K562 (cell line): Measurements from ENCODE around the gene SIMC1. TPM values are rescaled to one million over a fixed set of nuclear protein-coding genes. Genes with fewer than 3 reads are reported as not detected.
A peak's percentile ranks its signal among the peaks of the same experiment; 100 is the strongest.

Experiments used
- BRCA1 ChIP-seq, 2 experiments: fragments of 450-650 bp in 1 of 2; sonication (generic) in 1 of 2; formaldehyde crosslinking in 1 of 2; IDR thresholded peaks; 2 replicates each; pipeline versions ENCODE4 v1.5.0 to v1.6.1; 2017 to 2020; ENCODE audit warnings: mild to moderate bottlenecking in 1 of 2, missing genetic modification reagents in 1 of 2
- CBX5 ChIP-seq: IDR thresholded peaks from 2 replicates; pipeline ENCODE4 v1.6.1; 2014; ENCODE audit warnings: low read depth, borderline replicate concordance
- CBX8 ChIP-seq: fragments of 200-600 bp; sonication (generic); IDR thresholded peaks from 2 replicates; pipeline ENCODE4 v1.6.1; 2012; ENCODE audit warnings: borderline replicate concordance, mixed run types, low read depth, mild to moderate bottlenecking, moderate library complexity, mixed read lengths, low read length, control low read depth, inconsistent platforms; ENCODE audit not compliant: poor library complexity, severe bottlenecking; ENCODE audit errors: extremely low read depth
- CLOCK ChIP-seq: fragments of 250-450 bp; sonication (Bioruptor Pico); IDR thresholded peaks from 2 replicates; pipeline ENCODE4 v1.4.0; 2020; ENCODE audit warnings: mild to moderate bottlenecking, moderate library complexity, borderline replicate concordance
- EP300 ChIP-seq: IDR thresholded peaks from 2 replicates; pipeline ENCODE4 v1.6.1; 2012; ENCODE audit warnings: low read length, improper control_type of control experiment
- HDAC2 ChIP-seq: fragments of 450-650 bp; IDR thresholded peaks from 2 replicates; pipeline ENCODE4 v1.6.1; 2016; ENCODE audit warnings: mild to moderate bottlenecking
- MCM7 ChIP-seq, 2 experiments: fragments of 450-650 bp; IDR thresholded peaks; 2 replicates each; pipeline ENCODE4 v1.6.1; 2016 to 2018
- RFX1 ChIP-seq: fragments of 450-650 bp; IDR thresholded peaks from 2 replicates; pipeline ENCODE4 v1.6.1; 2016; ENCODE audit warnings: mild to moderate bottlenecking, moderate library complexity
- SMAD3 ChIP-seq: fragments of 450-650 bp; formaldehyde crosslinking; conservative IDR thresholded peaks from 2 replicates; pipeline ENCODE4 v1.4.0; 2020; ENCODE audit warnings: mild to moderate bottlenecking
- STAT5B ChIP-seq: fragments of 250-450 bp; sonication (Bioruptor Pico); IDR thresholded peaks from 2 replicates; pipeline ENCODE4 v1.8.0; 2021; ENCODE audit warnings: mild to moderate bottlenecking, inconsistent platforms
- U2AF2 ChIP-seq: fragments of 200-400 bp; formaldehyde crosslinking; optimal IDR thresholded peaks from 2 replicates; pipeline ENCODE3; 2017; ENCODE audit warnings: low read depth, mild to moderate bottlenecking, low read length
- WHSC1 ChIP-seq: IDR thresholded peaks from one replicate; pipeline ENCODE4 v1.6.1; 2012; ENCODE audit warnings: low read length, control low read depth, inconsistent platforms
- ZNF24 ChIP-seq: fragments of 450-650 bp; IDR thresholded peaks from 2 replicates; pipeline ENCODE4 v1.6.1; 2016
- ZNF280A ChIP-seq: fragments of 450-650 bp; IDR thresholded peaks from 2 replicates; pipeline ENCODE4 v1.6.1; 2018; ENCODE audit warnings: mild to moderate bottlenecking, low read depth; ENCODE audit not compliant: partially characterized antibody
- ZNF75A ChIP-seq: fragments of 450-650 bp; formaldehyde crosslinking; IDR thresholded peaks from 2 replicates; pipeline ENCODE4 v1.4.0; 2020; ENCODE audit warnings: mild to moderate bottlenecking
- ZNF766 ChIP-seq: fragments of 200-800 bp; sonication (Bioruptor generic); conservative IDR thresholded peaks from 2 replicates; pipeline ENCODE4 v1.6.1; 2016; ENCODE audit warnings: missing genetic modification characterization, missing compliant biosample characterization
- polyA plus RNA-seq, 8 experiments: library from polyadenylated mRNA; depleted of rRNA in 4 of 8; stranded (reverse) in 5 of 8; unstranded in 3 of 8; fragments of >200 nt; fragmentation: Nextera tagmentation in 2 of 8; fragmentation: Illumina TruSeq in 1 of 8; extraction: Ambion mirVana in 2 of 8; extraction: Trizol in 1 of 8; gene quantifications; 2 replicates each; pipeline versions ENCODE4 v1.2.1 to v1.2.3, GENCODE V29; 2011 to 2014; ENCODE audit warnings: inconsistent platforms in 1 of 8, missing spikeins in 1 of 8
- total RNA-seq, 7 experiments: library from RNA; depleted of rRNA in 6 of 7; stranded (reverse); fragments of >200 nt in 6 of 7; fragmentation: Illumina TruSeq in 2 of 7; extraction: Trizol in 2 of 7; gene quantifications; 2 replicates each; pipeline versions ENCODE4 v1.2.1 to v1.2.3, GENCODE V29; 2011 to 2021; ENCODE audit warnings: low replicate concordance in 1 of 7
- TF ChIP-seq, protein P1 (sequence below), 2 experiments: IDR thresholded peaks; 2 replicates each; pipeline ENCODE4 v1.6.1; 2011; ENCODE audit warnings: borderline replicate concordance in 1 of 2, control low read depth in 1 of 2, low read depth in 1 of 2, low read length in 1 of 2, mild to moderate bottlenecking in 1 of 2, mixed read lengths in 1 of 2, moderate library complexity in 1 of 2; ENCODE audit not compliant: insufficient read depth in 1 of 2, insufficient read length in 1 of 2, poor library complexity in 1 of 2, severe bottlenecking in 1 of 2; ENCODE audit errors: extremely low read depth in 1 of 2
- TF ChIP-seq, protein P2 (sequence below): sonication (generic); formaldehyde crosslinking; IDR thresholded peaks from 2 replicates; pipeline ENCODE4 v1.4.0; 2020; ENCODE audit warnings: mild to moderate bottlenecking, missing genetic modification reagents
- TF ChIP-seq, protein P3 (sequence below): fragments of 450-650 bp; formaldehyde crosslinking; IDR thresholded peaks from 2 replicates; pipeline ENCODE4 v1.4.0; 2022; ENCODE audit warnings: mild to moderate bottlenecking, moderate library complexity

The SIMC1 gene
- total and polyA plus RNA-seq, 9 of the 15 experiments (the other 6 are each of a cell fraction or from before 2014, with no cell fraction given): 7.2 to 36.3 (median 14.7) TPM

DNA sequence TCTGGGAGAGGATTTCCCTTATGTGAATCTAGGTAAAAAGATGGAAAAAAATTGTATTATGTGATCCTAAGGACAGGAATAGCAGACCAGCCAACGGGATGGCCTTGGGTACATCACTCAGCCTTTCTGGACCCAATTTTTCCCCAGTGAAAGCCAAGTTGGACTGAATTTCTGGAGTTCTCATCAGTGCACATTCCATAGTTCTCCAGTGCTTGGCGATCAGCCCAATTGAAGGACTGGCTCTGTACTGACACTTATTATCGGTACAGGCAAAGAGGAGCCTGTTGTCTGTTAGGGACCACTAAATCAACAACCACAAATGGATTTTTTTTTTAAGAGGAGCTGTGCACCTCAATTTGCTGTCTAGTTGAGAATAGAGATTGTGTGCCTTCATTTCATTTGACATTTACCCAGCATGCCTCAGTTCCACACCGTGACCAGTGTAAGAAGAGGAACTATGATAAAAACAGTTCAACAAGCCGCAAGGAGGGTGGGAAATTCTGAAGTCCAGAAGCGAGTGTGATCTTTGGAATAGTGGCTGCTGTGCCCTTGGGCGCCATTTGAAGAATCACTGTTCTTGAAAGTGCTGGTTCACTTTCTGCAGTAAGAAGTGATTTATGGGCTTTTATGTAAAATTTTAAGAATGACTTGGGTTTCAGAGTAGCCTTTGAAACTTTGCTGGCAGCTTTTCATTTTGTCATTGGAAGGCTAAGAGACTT lies 135.0 kb downstream of the SIMC1 start (continued):
- TF ChIP-seq, protein P1, sequence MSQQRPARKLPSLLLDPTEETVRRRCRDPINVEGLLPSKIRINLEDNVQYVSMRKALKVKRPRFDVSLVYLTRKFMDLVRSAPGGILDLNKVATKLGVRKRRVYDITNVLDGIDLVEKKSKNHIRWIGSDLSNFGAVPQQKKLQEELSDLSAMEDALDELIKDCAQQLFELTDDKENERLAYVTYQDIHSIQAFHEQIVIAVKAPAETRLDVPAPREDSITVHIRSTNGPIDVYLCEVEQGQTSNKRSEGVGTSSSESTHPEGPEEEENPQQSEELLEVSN (IDR thresholded peaks at IDR 0.05; ENCODE audit: borderline replicate concordance in 1 of 2, extremely low read depth in 1 of 2, insufficient read depth in 1 of 2, insufficient read length in 1 of 2, low read depth in 1 of 2, low read length in 1 of 2, poor library complexity in 1 of 2, severe bottlenecking in 1 of 2): peak in 1 of 2 experiments; percentile 62
- TF ChIP-seq ZNF766 (CRISPR knock-in tag) (0 out of 2 replicates have a peak, but pooled peaks have one; percentile 58), CLOCK (CRISPR knock-in tag) (no peak), BRCA1 (IDR thresholded peaks at IDR 0.05) (no peak), BRCA1 (CRISPR knock-in tag; IDR thresholded peaks at IDR 0.05) (no peak), WHSC1 (no peak), U2AF2 (no peak), HDAC2 (no peak), CBX5 (no peak), MCM7 (IDR thresholded peaks at IDR 0.05) (no peak), ZNF75A (CRISPR knock-in tag) (0 out of 2 replicates have a peak, but pooled peaks have one; percentile 29), ZNF24 (no peak), RFX1 (no peak), SMAD3 (no peak), EP300 (no peak), STAT5B (no peak), ZNF280A (no peak), CBX8 (no peak)
- TF ChIP-seq, protein P2, sequence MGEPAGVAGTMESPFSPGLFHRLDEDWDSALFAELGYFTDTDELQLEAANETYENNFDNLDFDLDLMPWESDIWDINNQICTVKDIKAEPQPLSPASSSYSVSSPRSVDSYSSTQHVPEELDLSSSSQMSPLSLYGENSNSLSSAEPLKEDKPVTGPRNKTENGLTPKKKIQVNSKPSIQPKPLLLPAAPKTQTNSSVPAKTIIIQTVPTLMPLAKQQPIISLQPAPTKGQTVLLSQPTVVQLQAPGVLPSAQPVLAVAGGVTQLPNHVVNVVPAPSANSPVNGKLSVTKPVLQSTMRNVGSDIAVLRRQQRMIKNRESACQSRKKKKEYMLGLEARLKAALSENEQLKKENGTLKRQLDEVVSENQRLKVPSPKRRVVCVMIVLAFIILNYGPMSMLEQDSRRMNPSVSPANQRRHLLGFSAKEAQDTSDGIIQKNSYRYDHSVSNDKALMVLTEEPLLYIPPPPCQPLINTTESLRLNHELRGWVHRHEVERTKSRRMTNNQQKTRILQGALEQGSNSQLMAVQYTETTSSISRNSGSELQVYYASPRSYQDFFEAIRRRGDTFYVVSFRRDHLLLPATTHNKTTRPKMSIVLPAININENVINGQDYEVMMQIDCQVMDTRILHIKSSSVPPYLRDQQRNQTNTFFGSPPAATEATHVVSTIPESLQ (CRISPR knock-in tag): no peak
- TF ChIP-seq, protein P3, sequence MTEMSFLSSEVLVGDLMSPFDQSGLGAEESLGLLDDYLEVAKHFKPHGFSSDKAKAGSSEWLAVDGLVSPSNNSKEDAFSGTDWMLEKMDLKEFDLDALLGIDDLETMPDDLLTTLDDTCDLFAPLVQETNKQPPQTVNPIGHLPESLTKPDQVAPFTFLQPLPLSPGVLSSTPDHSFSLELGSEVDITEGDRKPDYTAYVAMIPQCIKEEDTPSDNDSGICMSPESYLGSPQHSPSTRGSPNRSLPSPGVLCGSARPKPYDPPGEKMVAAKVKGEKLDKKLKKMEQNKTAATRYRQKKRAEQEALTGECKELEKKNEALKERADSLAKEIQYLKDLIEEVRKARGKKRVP (CRISPR knock-in tag): no peak
